BLaER1 (cell line): ENCODE measurements around the gene CLTCL1.

ENCODE experiments used
- H3K27ac ChIP-seq: shearing (Covaris generic); formaldehyde crosslinking; 2 replicates; pipeline ENCODE4 v1.8.1; 2022
- H3K27me3 ChIP-seq: shearing (Covaris generic); formaldehyde crosslinking; 2 replicates; pipeline ENCODE4 v1.8.1; 2022
- H3K36me3 ChIP-seq: shearing (Covaris generic); formaldehyde crosslinking; 2 replicates; pipeline ENCODE4 v1.8.1; 2022
- H3K4me1 ChIP-seq: shearing (Covaris generic); formaldehyde crosslinking; 2 replicates; pipeline ENCODE4 v1.8.1; 2022
- H3K4me2 ChIP-seq: shearing (Covaris generic); formaldehyde crosslinking; 2 replicates; pipeline ENCODE4 v1.8.1; 2022
- H3K4me3 ChIP-seq: shearing (Covaris generic); formaldehyde crosslinking; 2 replicates; pipeline ENCODE4 v1.8.1; 2022
- H3K9ac ChIP-seq: shearing (Covaris generic); formaldehyde crosslinking; 2 replicates; pipeline ENCODE4 v1.8.1; 2022
- H3K9me3 ChIP-seq: shearing (Covaris generic); formaldehyde crosslinking; 2 replicates; pipeline ENCODE4 v1.8.1; 2022
- H4K20me1 ChIP-seq: shearing (Covaris generic); formaldehyde crosslinking; 2 replicates; pipeline ENCODE4 v1.8.1; 2022
- Cebpa-rat ChIP-seq: shearing (Covaris generic); IDR thresholded peaks from 2 replicates; pipeline ENCODE4 v1.8.1; 2022

Gene CLTCL1

DNA sequence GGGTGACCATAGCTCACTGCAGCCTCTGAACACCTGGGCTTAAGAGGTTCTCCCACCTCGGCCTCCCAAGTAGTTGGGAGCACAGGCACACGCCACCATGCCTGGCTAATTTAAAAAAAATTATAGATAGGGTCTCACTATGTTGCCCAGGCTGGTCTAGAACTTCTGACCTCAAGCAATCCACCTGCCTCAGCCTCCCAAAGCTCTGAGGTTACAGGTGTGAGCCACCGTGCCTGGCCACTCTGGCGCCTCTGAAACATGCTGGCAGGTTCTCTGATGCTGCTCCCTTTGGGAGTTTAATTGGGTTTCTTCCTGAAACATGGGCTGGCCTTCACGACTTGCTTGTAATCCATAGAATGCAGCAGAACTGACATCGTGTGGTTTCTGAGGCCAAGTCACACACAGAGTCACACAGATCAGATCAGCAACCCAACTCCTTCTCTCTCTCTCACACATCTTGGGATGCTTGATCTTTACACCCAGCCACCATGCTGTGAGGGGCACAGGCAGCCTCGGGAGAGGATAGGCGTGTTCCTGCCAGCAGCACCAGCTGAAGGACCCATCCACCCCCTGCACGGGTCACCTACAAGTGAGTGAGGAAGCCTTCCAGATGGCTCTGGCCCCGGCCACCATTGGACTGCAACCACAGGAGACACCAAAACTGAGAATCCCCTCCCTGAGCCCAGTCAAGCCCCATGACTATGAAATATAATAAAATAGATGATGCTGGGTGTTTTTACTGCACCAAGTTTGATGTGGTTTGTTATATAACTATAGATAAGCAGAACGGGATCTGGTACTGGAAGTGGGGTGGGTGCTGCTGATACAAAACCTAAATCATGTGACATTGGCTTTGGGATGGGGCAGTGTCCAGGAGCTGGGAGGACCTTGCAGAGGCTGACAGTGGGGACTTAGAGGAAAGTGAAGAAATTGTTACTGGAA lies 138.3 kb downstream of the CLTCL1 start:
- H3K4me2 ChIP-seq, result no peak overlapping the region
- no peak for TF ChIP-seq Cebpa-rat
- H3K27me3 ChIP-seq, result peaks cover 41% of the 10 kb centered on the region

DNA sequence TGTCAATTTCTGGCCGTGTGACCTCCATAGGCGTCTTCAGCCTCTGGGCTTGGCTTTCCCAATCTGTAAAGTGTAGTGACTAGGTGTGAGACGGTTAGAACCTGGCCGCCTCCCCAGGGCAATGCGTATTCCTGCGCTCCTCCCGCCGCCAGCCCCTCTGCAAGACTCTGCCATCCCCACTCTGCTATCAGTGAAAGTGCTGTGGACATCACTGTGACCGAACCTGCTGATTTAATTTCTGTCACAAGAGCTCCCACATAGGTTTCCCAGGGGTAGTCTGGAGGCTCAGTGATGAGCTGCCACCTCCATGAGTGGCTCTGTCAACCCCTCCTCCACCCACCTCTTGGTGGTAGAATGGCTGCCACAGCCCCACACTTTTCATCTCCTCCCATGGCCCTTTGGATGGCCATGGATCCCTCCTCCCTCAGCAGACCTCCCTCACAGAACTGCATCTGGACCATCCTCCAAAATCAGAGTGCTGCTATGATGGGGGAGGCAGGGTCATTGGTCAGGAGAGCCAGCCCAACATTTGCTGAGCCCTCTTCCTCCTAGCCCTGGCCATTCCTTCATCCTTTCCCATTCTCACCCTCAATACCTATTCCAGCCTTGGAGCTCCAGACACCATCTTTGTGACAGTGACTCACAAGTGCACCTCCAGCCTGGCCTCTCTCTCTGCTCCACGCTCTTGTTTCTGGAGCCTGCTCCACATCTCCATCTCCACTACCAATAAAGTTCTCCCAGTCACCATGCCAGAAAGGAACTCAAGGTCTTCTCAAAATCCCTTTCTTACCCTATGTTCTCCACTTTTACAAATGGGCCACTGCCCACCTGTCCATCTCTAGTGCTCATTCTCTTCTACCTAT lies 140.0 kb downstream of the CLTCL1 start:
- Histone ChIP-seq H3K27ac (no peak overlapping the region), H3K4me2 (no peak overlapping the region), H3K36me3 (no peaks in the 10 kb centered on the region), H3K27me3 (peaks cover 50% of the 10 kb centered on the region), H3K9me3 (peaks cover 29% of the 10 kb centered on the region), H3K4me1 (no peaks in the 10 kb centered on the region), H4K20me1 (no peaks in the 10 kb centered on the region), H3K4me3 (no peak overlapping the region), H3K9ac (no peak overlapping the region)
- TF ChIP-seq Cebpa-rat, result no peak

More for the DNA sequence above, 138.3 kb downstream of the CLTCL1 start:
- Histone ChIP-seq H3K9ac (no peak overlapping the region), H4K20me1 (no peaks in the 10 kb centered on the region), H3K27ac (no peak overlapping the region), H3K36me3 (no peaks in the 10 kb centered on the region), H3K4me3 (no peak overlapping the region), H3K4me1 (no peaks in the 10 kb centered on the region), H3K9me3 (peaks cover 29% of the 10 kb centered on the region)

GRCh38 chr22:19150482-19151328 lies 140.8 kb downstream of the CLTCL1 start:
- H3K27me3 ChIP-seq, result peaks cover 50% of the 10 kb centered on the region
- no peak overlapping the region for H3K9ac ChIP-seq
- no peaks in the 10 kb centered on the region for H4K20me1 ChIP-seq
- peaks cover 29% of the 10 kb centered on the region for H3K9me3 ChIP-seq
- TF ChIP-seq Cebpa-rat, result no peak
- H3K4me2 ChIP-seq, result no peak overlapping the region
- H3K27ac ChIP-seq, result no peak overlapping the region
- H3K4me3 ChIP-seq, result no peak overlapping the region
- no peaks in the 10 kb centered on the region for H3K4me1 ChIP-seq
- no peaks in the 10 kb centered on the region for H3K36me3 ChIP-seq

- Histone ChIP-seq H3K4me3 (no peak within 1 kb of the TSS), H3K9me3 (peaks cover 29% of the 10 kb centered on the region), H3K27me3 (peaks cover 50% of the 10 kb centered on the region), H3K4me1 (no peaks in the 10 kb centered on the region), H4K20me1 (no peaks in the 10 kb centered on the region), H3K4me2 (no peak within 1 kb of the TSS), H3K27ac (no peak within 1 kb of the TSS), H3K36me3 (no peaks in the 10 kb centered on the region), H3K9ac (no peak within 1 kb of the TSS)
- no peak for TF ChIP-seq Cebpa-rat
Observed at GRCh38 chr22:19149991-19150390, 141.5 kb downstream of the CLTCL1 start, which contains the start of gene GSC2. Gene GSC2, minus strand, starts transcription at chr22:19150292. Its CDS starts 9 bp downstream, at chr22:19150283.

GRCh38 chr22:19149047-19149883 lies 142.3 kb downstream of the CLTCL1 start:
- Histone ChIP-seq H3K4me1 (no peaks in the 10 kb centered on the region), H4K20me1 (peaks cover under 1% of the 10 kb centered on the region), H3K4me2 (no peak overlapping the region), H3K9me3 (peaks cover 29% of the 10 kb centered on the region), H3K4me3 (no peak overlapping the region), H3K36me3 (no peaks in the 10 kb centered on the region), H3K27me3 (peaks cover 50% of the 10 kb centered on the region), H3K9ac (no peak overlapping the region), H3K27ac (no peak overlapping the region)
- TF ChIP-seq Cebpa-rat, result no peak

DNA sequence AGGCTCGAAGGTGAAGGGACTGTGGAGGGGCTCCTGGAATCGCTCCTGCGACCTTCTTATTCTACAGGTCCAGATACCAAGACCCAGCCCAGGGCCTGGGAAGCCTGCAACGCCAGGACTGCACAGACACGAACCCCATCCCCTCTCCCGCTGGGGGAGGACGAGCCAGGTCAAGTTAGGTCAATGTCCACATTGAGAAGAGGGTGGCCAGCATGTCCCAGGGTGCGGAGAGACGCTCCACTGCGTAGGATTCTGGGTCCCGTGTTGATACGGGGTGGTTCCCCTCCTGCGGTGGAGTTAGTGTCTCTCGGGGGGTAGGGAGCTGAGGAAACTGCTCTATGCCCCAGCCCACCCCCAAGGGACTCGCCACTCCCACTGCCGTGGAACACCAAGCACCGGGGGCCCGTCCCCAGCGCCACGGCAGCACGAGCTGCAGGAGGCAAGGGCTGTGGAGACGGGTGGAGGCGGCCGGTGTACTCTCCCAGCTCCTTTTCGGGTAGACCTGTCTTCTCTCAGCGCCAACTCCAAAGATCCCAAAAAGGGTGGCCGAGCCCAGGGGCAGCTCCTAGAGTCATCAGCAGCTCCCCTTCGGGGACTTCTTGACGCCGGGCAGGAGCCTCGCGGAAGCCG lies 143.0 kb downstream of the CLTCL1 start:
- H3K36me3 ChIP-seq, result no peaks in the 10 kb centered on the region
- no peak overlapping the region for H3K9ac ChIP-seq
- TF ChIP-seq Cebpa-rat, result no peak
- H3K4me3 ChIP-seq, result no peak overlapping the region
- H3K9me3 ChIP-seq, result peaks cover 29% of the 10 kb centered on the region
- H3K27me3 ChIP-seq, result peaks cover 50% of the 10 kb centered on the region
- H4K20me1 ChIP-seq, result peaks cover 8% of the 10 kb centered on the region
- H3K4me1 ChIP-seq, result peaks cover 5% of the 10 kb centered on the region
- no peak overlapping the region for H3K27ac ChIP-seq
- no peak overlapping the region for H3K4me2 ChIP-seq

GRCh38 chr22:19147195-19147780 lies 144.2 kb downstream of the CLTCL1 start:
- no peak for TF ChIP-seq Cebpa-rat
- H4K20me1 ChIP-seq, result peaks cover 20% of the 10 kb centered on the region
- H3K27ac ChIP-seq, result no peak overlapping the region
- H3K36me3 ChIP-seq, result peaks cover 8% of the 10 kb centered on the region
- H3K9ac ChIP-seq, result no peak overlapping the region
- H3K4me2 ChIP-seq, result no peak overlapping the region
- H3K9me3 ChIP-seq, result peaks cover 29% of the 10 kb centered on the region
- H3K27me3 ChIP-seq, result peaks cover 50% of the 10 kb centered on the region
- H3K4me1 ChIP-seq, result peaks cover 13% of the 10 kb centered on the region
- H3K4me3 ChIP-seq, result no peak overlapping the region
